ENCODE results near the gene MCM6. TPM values are rescaled to one million over a fixed set of nuclear protein-coding genes. Genes with fewer than 3 reads are reported as not detected.
"Not testable (repeated sequence)": the region's sequence is repeated elsewhere in the genome, so short reads cannot be mapped to it uniquely, and the experiment has no call there.

Gene MCM6
- total RNA-seq, 1 donor from 2014 or later = 9.6 TPM

- Histone ChIP-seq H3K27ac (no peak overlapping the region), H3K4me1 (no peaks in the 10 kb centered on the region), H3K27me3 (no peaks in the 10 kb centered on the region), H3K9me3 (no peaks in the 10 kb centered on the region), H3K36me3 (no peaks in the 10 kb centered on the region), H3K4me3 (no peak overlapping the region)
- DNase-seq (ENCODE audit: extremely low spot score in 2 of 2) = no peak
- no peak for TF ChIP-seq POLR2A (IDR thresholded peaks at IDR 0.05)
- no peak for TF ChIP-seq POLR2AphosphoS5 (IDR thresholded peaks at IDR 0.05; ENCODE audit: insufficient read depth in 1 of 2, low read depth in 1 of 2)
- TF ChIP-seq CTCF (IDR thresholded peaks at IDR 0.05) = no peak
- intact Hi-C loops (cut with DNase I) = no loop called here
Observed at GRCh38 chr2:135898234-135898786, 22.1 kb upstream of the MCM6 start.

GRCh38 chr2:135894930-135895329 lies 18.7 kb upstream of the MCM6 start:
- Histone ChIP-seq H3K9me3 (no peaks in the 10 kb centered on the region), H3K27ac (no peak overlapping the region), H3K36me3 (no peaks in the 10 kb centered on the region), H3K4me3 (no peak overlapping the region), H3K4me1 (no peaks in the 10 kb centered on the region), H3K27me3 (no peaks in the 10 kb centered on the region)
- intact Hi-C loops (cut with DNase I) = no loop called here
- TF ChIP-seq CTCF (IDR thresholded peaks at IDR 0.05) = no peak
- no peak for TF ChIP-seq POLR2AphosphoS5 (IDR thresholded peaks at IDR 0.05; ENCODE audit: insufficient read depth in 1 of 2, low read depth in 1 of 2)
- no peak for TF ChIP-seq POLR2A (IDR thresholded peaks at IDR 0.05)
- no peak for DNase-seq (ENCODE audit: extremely low spot score in 2 of 2)

- no peak for DNase-seq (ENCODE audit: extremely low spot score in 2 of 2)
- no peaks in the 10 kb centered on the region for H3K9me3 ChIP-seq
- H3K27ac ChIP-seq = no peak overlapping the region
- no peaks in the 10 kb centered on the region for H3K36me3 ChIP-seq
- H3K4me1 ChIP-seq = no peaks in the 10 kb centered on the region
- TF ChIP-seq POLR2A (IDR thresholded peaks at IDR 0.05) (no peak), CTCF (IDR thresholded peaks at IDR 0.05) (no peak)
- no peak overlapping the region for H3K4me3 ChIP-seq
- intact Hi-C loops (cut with DNase I) = no loop called here
- H3K27me3 ChIP-seq = no peaks in the 10 kb centered on the region
Observed at GRCh38 chr2:135893374-135893794, 17.1 kb upstream of the MCM6 start.

GRCh38 chr2:135890835-135891234 lies 14.6 kb upstream of the MCM6 start:
- H3K36me3 ChIP-seq = no peaks in the 10 kb centered on the region
- H3K4me3 ChIP-seq = no peak overlapping the region
- TF ChIP-seq CTCF (IDR thresholded peaks at IDR 0.05) (no peak), POLR2A (IDR thresholded peaks at IDR 0.05) (no peak), POLR2AphosphoS5 (IDR thresholded peaks at IDR 0.05; ENCODE audit: insufficient read depth in 1 of 2, low read depth in 1 of 2) (no peak)
- intact Hi-C loops (cut with DNase I) = no loop called here
- H3K4me1 ChIP-seq = no peaks in the 10 kb centered on the region
- no peak overlapping the region for H3K27ac ChIP-seq
- no peaks in the 10 kb centered on the region for H3K27me3 ChIP-seq
- H3K9me3 ChIP-seq = no peaks in the 10 kb centered on the region
- no peak for DNase-seq (ENCODE audit: extremely low spot score in 2 of 2)

GRCh38 chr2:135890149-135890548 lies 13.9 kb upstream of the MCM6 start:
- TF ChIP-seq CTCF (IDR thresholded peaks at IDR 0.05) (no peak), POLR2A (IDR thresholded peaks at IDR 0.05) (no peak), POLR2AphosphoS5 (IDR thresholded peaks at IDR 0.05; ENCODE audit: insufficient read depth in 1 of 2, low read depth in 1 of 2) (no peak)
- H3K9me3 ChIP-seq = no peaks in the 10 kb centered on the region
- H3K27ac ChIP-seq = no peak overlapping the region
- intact Hi-C loops (cut with DNase I) = no loop called here
- H3K4me3 ChIP-seq = no peak overlapping the region
- no peaks in the 10 kb centered on the region for H3K4me1 ChIP-seq
- DNase-seq (ENCODE audit: extremely low spot score in 2 of 2) = no peak
- H3K36me3 ChIP-seq = no peaks in the 10 kb centered on the region
- H3K27me3 ChIP-seq = no peaks in the 10 kb centered on the region

GRCh38 chr2:135888587-135888986 lies 12.3 kb upstream of the MCM6 start:
- DNase-seq (ENCODE audit: extremely low spot score in 2 of 2); H3K9me3 ChIP-seq; H3K27me3 ChIP-seq; H3K4me3 ChIP-seq; H3K27ac ChIP-seq; H3K4me1 ChIP-seq; intact Hi-C loops (cut with DNase I); H3K36me3 ChIP-seq: not testable (repeated sequence)
